Activated CD4-positive, alpha-beta T cell treated with anti-CD3 and anti-CD28 coated beads, Interleukin-2, amount 50 U/mL, for 4 hours (primary cell): ENCODE measurements around the gene PNMA8B.
"Not testable (repeated sequence)": the region's sequence is repeated elsewhere in the genome, so short reads cannot be mapped to it uniquely, and the experiment has no call there.

Source experiments
- DNase-seq, 2 experiments: peaks; one replicate each; pipeline ENCODE4 v3.0.0-alpha.2; 2020

The PNMA8B gene

GRCh38 chr19:46513461-46514236, 18.0 kb upstream of the PNMA8B start:
- DNase-seq = peak; percentile 77 to 79

- DNase-seq = no peak
Measured at GRCh38 chr19:46511237-46511636, 15.6 kb upstream of the PNMA8B start.

GRCh38 chr19:46508206-46508605, 12.5 kb upstream of the PNMA8B start:
- DNase-seq = no peak

GRCh38 chr19:46503848-46504453, 8.3 kb upstream of the PNMA8B start:
- no peak for DNase-seq

- no peak for DNase-seq
Measured at GRCh38 chr19:46502891-46503290, 7.2 kb upstream of the PNMA8B start.

GRCh38 chr19:46499692-46500091, 4.0 kb upstream of the PNMA8B start:
- DNase-seq = no peak

GRCh38 chr19:46497773-46498172, 2.1 kb upstream of the PNMA8B start:
- DNase-seq = no peak

GRCh38 chr19:46496886-46497285, 1.2 kb upstream of the PNMA8B start:
- not testable (repeated sequence) for DNase-seq

- no peak for DNase-seq
Measured at GRCh38 chr19:46496304-46496703, 637 bp upstream of the PNMA8B start.

GRCh38 chr19:46494941-46495785, 504 bp downstream of the PNMA8B start:
- no peak for DNase-seq

GRCh38 chr19:46494146-46494940, 1.3 kb downstream of the PNMA8B start:
- no peak for DNase-seq

- peak; percentile 23 to 31 for DNase-seq
Measured at GRCh38 chr19:46493236-46494145, 2.2 kb downstream of the PNMA8B start.

GRCh38 chr19:46492841-46493235, 2.8 kb downstream of the PNMA8B start:
- DNase-seq = no peak

GRCh38 chr19:46491975-46492682, 3.5 kb downstream of the PNMA8B start:
- DNase-seq = no peak

GRCh38 chr19:46490774-46491173, 4.9 kb downstream of the PNMA8B start:
- DNase-seq = no peak

GRCh38 chr19:46489445-46490272, 6.0 kb downstream of the PNMA8B start:
- DNase-seq = no peak

GRCh38 chr19:46488551-46488950, 7.1 kb downstream of the PNMA8B start:
- DNase-seq = no peak

- peak; percentile 72 to 80 for DNase-seq
Measured at GRCh38 chr19:46487802-46488445, 7.7 kb downstream of the PNMA8B start.

- no peak for DNase-seq
Measured at GRCh38 chr19:46487178-46487801, 8.4 kb downstream of the PNMA8B start.
